Measurements from ENCODE around the gene TAL1. TPM values are rescaled to one million over a fixed set of nuclear protein-coding genes. Genes with fewer than 3 reads are reported as not detected.

Gene TAL1
- total RNA-seq, 4 donors from 2014 or later = 3.9 to 14.9 (median 12.8) TPM

GRCh38 chr1:47188791-47189785, 42.9 kb downstream of the TAL1 start:
- Histone ChIP-seq H3K27ac (no peak overlapping the region), H3K4me1 (peaks cover 0 to 12% of the 10 kb centered on the region in 2 donors), H3K36me3 (no peaks in the 10 kb centered on the region), H3K4me3 (replicated peaks in 1 of 3) (no peak overlapping the region), H3K9me3 (no peaks in the 10 kb centered on the region), H3K27me3 (no peaks in the 10 kb centered on the region)
- WGBS, 2 donors = 80 to 85% methylated on average over 4 to 7 of the region's 7 CpGs
- no peak for DNase-seq
- TF ChIP-seq CTCF (IDR thresholded peaks at IDR 0.05) = no peak
- TF ChIP-seq POLR2A (IDR thresholded peaks at IDR 0.05) = no peak
- intact Hi-C loops (cut with DNase I) = loop anchor here (10.0 kb wide), 3 partner anchors 146 to 526 kb away; partner anchors contain the start of genes CMPK1 and FOXD2

GRCh38 chr1:47187926-47188250, 44.1 kb downstream of the TAL1 start:
- H3K9me3 ChIP-seq = no peaks in the 10 kb centered on the region
- peaks cover 0 to 12% of the 10 kb centered on the region in 2 donors for H3K4me1 ChIP-seq
- H3K27me3 ChIP-seq = no peaks in the 10 kb centered on the region
- 77 to 90% methylated on average over 2 of the region's 2 CpGs for WGBS, 2 donors
- H3K4me3 ChIP-seq (replicated peaks in 1 of 3) = no peak overlapping the region
- no peak for DNase-seq
- intact Hi-C loops (cut with DNase I) = loop anchor here (10.0 kb wide), 3 partner anchors 147 to 527 kb away; partner anchors contain the start of genes CMPK1 and FOXD2
- H3K36me3 ChIP-seq = no peaks in the 10 kb centered on the region
- no peak for TF ChIP-seq POLR2A (IDR thresholded peaks at IDR 0.05)
- TF ChIP-seq CTCF (IDR thresholded peaks at IDR 0.05) = no peak
- no peak overlapping the region for H3K27ac ChIP-seq

- Histone ChIP-seq H3K4me3 (replicated peaks in 1 of 3) (no peak overlapping the region), H3K4me1 (peaks cover 0 to 12% of the 10 kb centered on the region in 2 donors), H3K27me3 (no peaks in the 10 kb centered on the region), H3K36me3 (no peaks in the 10 kb centered on the region), H3K9me3 (no peaks in the 10 kb centered on the region), H3K27ac (no peak overlapping the region)
- TF ChIP-seq CTCF (IDR thresholded peaks at IDR 0.05) = no peak
- no peak for TF ChIP-seq POLR2A (IDR thresholded peaks at IDR 0.05)
- 82 to 87% methylated on average over 12 of the region's 12 CpGs for WGBS, 2 donors
- DNase-seq = no peak
- intact Hi-C loops (cut with DNase I) = loop anchor here (10.0 kb wide), 3 partner anchors 147 to 527 kb away; partner anchors contain the start of genes CMPK1 and FOXD2
Observed at GRCh38 chr1:47187231-47187925, 44.6 kb downstream of the TAL1 start.

- intact Hi-C loops (cut with DNase I) = loop anchor here (10.0 kb wide), 3 partner anchors 148 to 528 kb away; partner anchors contain the start of genes CMPK1 and FOXD2
- WGBS, 2 donors = 94 to 97% methylated on average over 12 to 13 of the region's 13 CpGs
- Histone ChIP-seq H3K4me1 (peaks cover 0 to 12% of the 10 kb centered on the region in 2 donors), H3K9me3 (no peaks in the 10 kb centered on the region), H3K27me3 (no peaks in the 10 kb centered on the region), H3K36me3 (no peaks in the 10 kb centered on the region), H3K4me3 (replicated peaks in 1 of 3) (no peak overlapping the region), H3K27ac (no peak overlapping the region)
- TF ChIP-seq POLR2A (IDR thresholded peaks at IDR 0.05) (no peak), CTCF (IDR thresholded peaks at IDR 0.05) (no peak)
- no peak for DNase-seq
Observed at GRCh38 chr1:47186267-47187185, 45.5 kb downstream of the TAL1 start.
